H9 (cell line): ENCODE measurements around the gene DGKG. TPM values are rescaled to one million over a fixed set of nuclear protein-coding genes. Genes with fewer than 3 reads are reported as not detected.

Experiments
- DNase-seq: peaks from one replicate; pipeline ENCODE4 v3.0.0-alpha.2; 2017
- H2AFZ ChIP-seq: one replicate; pipeline ENCODE4 v1.6.1; 2013; ENCODE audit warnings: mild to moderate bottlenecking, low read length, control low read depth, moderate library complexity
- H2AK5ac ChIP-seq: 2 replicates; pipeline ENCODE4 v1.6.1; 2013; ENCODE audit warnings: low read length, control low read depth, mixed read lengths; ENCODE audit not compliant: insufficient read length
- H2BK120ac ChIP-seq: one replicate; pipeline ENCODE4 v1.6.1; 2013; ENCODE audit warnings: low read depth, mild to moderate bottlenecking, low read length, control low read depth, inconsistent platforms; ENCODE audit not compliant: poor library complexity, severe bottlenecking
- H2BK12ac ChIP-seq: 2 replicates; pipeline ENCODE4 v1.6.1; 2013; ENCODE audit warnings: low read length, control low read depth, mixed read lengths, low read depth; ENCODE audit not compliant: insufficient read length
- H2BK15ac ChIP-seq: 2 replicates; pipeline ENCODE4 v1.6.1; 2013; ENCODE audit warnings: low read depth, low read length, control low read depth
- H2BK20ac ChIP-seq: one replicate; pipeline ENCODE4 v1.6.1; 2013; ENCODE audit warnings: low read depth, mild to moderate bottlenecking, low read length, control low read depth, inconsistent platforms; ENCODE audit not compliant: poor library complexity, severe bottlenecking
- H2BK5ac ChIP-seq: 2 replicates; pipeline ENCODE4 v1.6.1; 2013; ENCODE audit warnings: low read length, control low read depth, mixed read lengths; ENCODE audit not compliant: insufficient read length
- H3K14ac ChIP-seq: 2 replicates; pipeline ENCODE4 v1.6.1; 2013; ENCODE audit warnings: low read length, control low read depth; ENCODE audit not compliant: insufficient read depth
- H3K18ac ChIP-seq: 2 replicates; pipeline ENCODE4 v1.6.1; 2013; ENCODE audit warnings: low read depth, mild to moderate bottlenecking, mixed read lengths, low read length, control low read depth; ENCODE audit not compliant: insufficient read length
- H3K23ac ChIP-seq: 2 replicates; pipeline ENCODE4 v1.6.1; 2013; ENCODE audit warnings: low read length, control low read depth, mixed read lengths, low read depth; ENCODE audit not compliant: insufficient read length
- H3K23me2 ChIP-seq: 2 replicates; pipeline ENCODE4 v1.6.1; 2013; ENCODE audit warnings: low read depth, mild to moderate bottlenecking, mixed read lengths, low read length, control low read depth; ENCODE audit not compliant: insufficient read length, poor library complexity, severe bottlenecking
- H3K27ac ChIP-seq: 2 replicates; pipeline ENCODE4 v1.5.1; 2013; ENCODE audit warnings: low read length, control low read depth, mixed read lengths, low read depth; ENCODE audit not compliant: insufficient read length
- H3K27me3 ChIP-seq: 2 replicates; pipeline ENCODE4 v1.6.1; 2013; ENCODE audit warnings: low read length, control low read depth, inconsistent platforms; ENCODE audit not compliant: insufficient read depth
- H3K4ac ChIP-seq: 2 replicates; pipeline ENCODE4 v1.6.1; 2013; ENCODE audit warnings: low read depth, mild to moderate bottlenecking, control low read depth, inconsistent platforms, low read length, moderate library complexity
- H3K4me1 ChIP-seq: 2 replicates; pipeline ENCODE4 v1.6.1; 2013; ENCODE audit warnings: low read length, control low read depth, inconsistent platforms; ENCODE audit not compliant: insufficient read depth
- H3K4me2 ChIP-seq: 2 replicates; pipeline ENCODE4 v1.6.1; 2013; ENCODE audit warnings: low read length, control low read depth, mixed read lengths; ENCODE audit not compliant: insufficient read length, insufficient read depth
- H3K56ac ChIP-seq: 2 replicates; pipeline ENCODE4 v1.6.1; 2013; ENCODE audit warnings: low read depth, mild to moderate bottlenecking, mixed read lengths, low read length, control low read depth; ENCODE audit not compliant: insufficient read length
- H3K79me1 ChIP-seq: 2 replicates; pipeline ENCODE4 v1.6.1; 2013; ENCODE audit warnings: low read depth, mild to moderate bottlenecking, moderate library complexity, low read length, control low read depth, inconsistent platforms; ENCODE audit not compliant: insufficient read depth, poor library complexity, severe bottlenecking
- H3K79me2 ChIP-seq: 2 replicates; pipeline ENCODE4 v1.6.1; 2013; ENCODE audit warnings: low read length, control low read depth, inconsistent platforms; ENCODE audit not compliant: insufficient read depth
- H3K9ac ChIP-seq: 2 replicates; pipeline ENCODE4 v1.6.1; 2013; ENCODE audit warnings: low read length, control low read depth, mixed read lengths; ENCODE audit not compliant: insufficient read length; ENCODE audit errors: extremely low read depth
- H3K9me3 ChIP-seq: one replicate; pipeline ENCODE4 v1.6.1; 2013; ENCODE audit warnings: low read depth, low read length, inconsistent platforms; ENCODE audit not compliant: control insufficient read depth
- H3T11ph ChIP-seq: one replicate; pipeline ENCODE4 v1.6.1; 2013; ENCODE audit warnings: mild to moderate bottlenecking, low read length, control low read depth, inconsistent platforms
- H4K20me1 ChIP-seq: one replicate; pipeline ENCODE4 v1.6.1; 2013; ENCODE audit not compliant: control insufficient read depth, insufficient read length, insufficient read depth
- H4K5ac ChIP-seq: 2 replicates; pipeline ENCODE4 v1.6.1; 2013; ENCODE audit warnings: low read depth, mild to moderate bottlenecking, mixed read lengths, low read length, control low read depth; ENCODE audit not compliant: insufficient read length
- H4K8ac ChIP-seq: replicated peaks from 2 replicates; pipeline ENCODE4 v1.6.1; 2013; ENCODE audit warnings: low read length, control low read depth, mixed read lengths, low read depth; ENCODE audit not compliant: insufficient read length
- H4K91ac ChIP-seq: 2 replicates; pipeline ENCODE4 v1.6.1; 2013; ENCODE audit warnings: low read depth, mild to moderate bottlenecking, moderate library complexity, mixed read lengths, low read length, control low read depth; ENCODE audit not compliant: insufficient read length
- H3K27ac Mint-ChIP-seq, 3 experiments: 2 replicates in 2 of 3; 3 replicates in 1 of 3; pipeline ENCODE4 v1.8.0; 2020 to 2021; ENCODE audit warnings: mixed read lengths in 3 of 3, mild to moderate bottlenecking in 1 of 3, moderate library complexity in 1 of 3
- H3K27me3 Mint-ChIP-seq: 2 replicates; pipeline ENCODE4 v1.8.0; 2021; ENCODE audit warnings: low read depth, mild to moderate bottlenecking, moderate library complexity, mixed read lengths
- H3K36me3 Mint-ChIP-seq, 3 experiments: 2 replicates in 2 of 3; 3 replicates in 1 of 3; pipeline ENCODE4 v1.8.0; 2020 to 2021; ENCODE audit warnings: low read depth in 3 of 3, mixed read lengths in 3 of 3; ENCODE audit not compliant: insufficient read depth in 1 of 3
- H3K4me1 Mint-ChIP-seq, 2 experiments: 2 replicates each; pipeline ENCODE4 v1.8.0; 2020; ENCODE audit warnings: mixed read lengths in 2 of 2
- H3K4me3 Mint-ChIP-seq, 2 experiments: 2 replicates in 1 of 2; 3 replicates in 1 of 2; pipeline ENCODE4 v1.8.0; 2020 to 2021; ENCODE audit warnings: mild to moderate bottlenecking in 2 of 2, mixed read lengths in 2 of 2, moderate library complexity in 1 of 2
- H3K9me3 Mint-ChIP-seq, 2 experiments: 2 replicates in 1 of 2; 3 replicates in 1 of 2; pipeline ENCODE4 v1.8.0; 2020; ENCODE audit warnings: mild to moderate bottlenecking in 2 of 2, mixed read lengths in 2 of 2, moderate library complexity in 1 of 2
- WGBS: extraction: QIAGEN DNeasy Blood & Tissue Kit; methylation state at CpG from one replicate; pipeline ENCODE4 v1.1.7; 2013; ENCODE audit warnings: missing lambda C conversion rate, low lambda C conversion rate, mixed read lengths; ENCODE audit not compliant: insufficient read length; ENCODE audit errors: extremely low coverage; 5-methylcytosine and 5-hydroxymethylcytosine counted together
- total RNA-seq: library from RNA; stranded (reverse); gene quantifications from 2 replicates; pipeline ENCODE4 v1.2.1, GENCODE V29; 2021
- TF ChIP-seq, protein P1 (sequence below): fragments of 200-600 bp; sonication (generic); conservative IDR thresholded peaks from 3 replicates; pipeline ENCODE4 v1.8.0; 2021; ENCODE audit warnings: antibody characterized with exemption, mild to moderate bottlenecking

The DGKG gene
- total RNA-seq, 1 experiment from 2014 or later: not detected

DNA sequence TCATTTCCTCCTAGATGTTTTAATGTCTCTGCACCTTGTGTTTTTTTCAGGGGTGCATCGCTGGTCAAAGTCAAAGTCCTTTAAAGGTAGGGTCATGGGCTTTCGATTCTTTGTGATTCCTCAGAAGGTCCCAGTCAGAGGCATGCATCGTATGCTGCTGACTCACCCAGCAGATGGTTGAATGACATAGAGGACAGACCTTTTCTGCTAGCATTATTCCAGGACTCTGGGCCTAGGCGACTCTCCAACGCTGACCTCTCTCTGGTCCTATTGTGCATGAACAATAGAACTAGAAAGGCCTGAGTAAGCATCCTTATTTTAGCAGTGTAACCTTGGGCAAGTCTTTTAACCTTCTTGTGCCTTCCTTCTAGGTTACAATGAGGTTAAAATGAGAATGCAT, 75.9 kb downstream of the DGKG start:
- H2BK120ac ChIP-seq: no peak overlapping the region
- no peaks in the 10 kb centered on the region for H3K36me3 Mint-ChIP-seq
- no peak overlapping the region for H3K27ac ChIP-seq
- no peak overlapping the region for H3K18ac ChIP-seq
- no peak overlapping the region for H4K5ac ChIP-seq
- peaks cover 0 to 5% of the 10 kb centered on the region in 2 experiments; a peak in 1 of 4 replicates for H3K4me1 Mint-ChIP-seq
- no peak overlapping the region for H4K8ac ChIP-seq
- no peaks in the 10 kb centered on the region for H3K79me1 ChIP-seq
- H3K27me3 ChIP-seq: no peaks in the 10 kb centered on the region
- H3K9ac ChIP-seq: no peak overlapping the region
- no peaks in the 10 kb centered on the region for H3K79me2 ChIP-seq
- H3K14ac ChIP-seq: no peak overlapping the region
- H4K91ac ChIP-seq: no peak overlapping the region
- no peak overlapping the region for H2BK20ac ChIP-seq
- 0 out of 7 replicates have a peak overlapping the region, but pooled peaks of 1 of the 3 experiments have one; percentile 7 for H3K27ac Mint-ChIP-seq
- H2BK15ac ChIP-seq: no peak overlapping the region
- no peaks in the 10 kb centered on the region for H4K20me1 ChIP-seq
- no peaks in the 10 kb centered on the region for H3K23me2 ChIP-seq
- H3K9me3 ChIP-seq: no peaks in the 10 kb centered on the region
- no peak overlapping the region for H2BK5ac ChIP-seq
- TF ChIP-seq, protein P1, sequence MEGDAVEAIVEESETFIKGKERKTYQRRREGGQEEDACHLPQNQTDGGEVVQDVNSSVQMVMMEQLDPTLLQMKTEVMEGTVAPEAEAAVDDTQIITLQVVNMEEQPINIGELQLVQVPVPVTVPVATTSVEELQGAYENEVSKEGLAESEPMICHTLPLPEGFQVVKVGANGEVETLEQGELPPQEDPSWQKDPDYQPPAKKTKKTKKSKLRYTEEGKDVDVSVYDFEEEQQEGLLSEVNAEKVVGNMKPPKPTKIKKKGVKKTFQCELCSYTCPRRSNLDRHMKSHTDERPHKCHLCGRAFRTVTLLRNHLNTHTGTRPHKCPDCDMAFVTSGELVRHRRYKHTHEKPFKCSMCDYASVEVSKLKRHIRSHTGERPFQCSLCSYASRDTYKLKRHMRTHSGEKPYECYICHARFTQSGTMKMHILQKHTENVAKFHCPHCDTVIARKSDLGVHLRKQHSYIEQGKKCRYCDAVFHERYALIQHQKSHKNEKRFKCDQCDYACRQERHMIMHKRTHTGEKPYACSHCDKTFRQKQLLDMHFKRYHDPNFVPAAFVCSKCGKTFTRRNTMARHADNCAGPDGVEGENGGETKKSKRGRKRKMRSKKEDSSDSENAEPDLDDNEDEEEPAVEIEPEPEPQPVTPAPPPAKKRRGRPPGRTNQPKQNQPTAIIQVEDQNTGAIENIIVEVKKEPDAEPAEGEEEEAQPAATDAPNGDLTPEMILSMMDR: no peak
- H3K4ac ChIP-seq: no peak overlapping the region
- H3K23ac ChIP-seq: no peak overlapping the region
- H3K56ac ChIP-seq: no peak overlapping the region
- no peak overlapping the region for H2AFZ ChIP-seq
- no peaks in the 10 kb centered on the region for H3K9me3 Mint-ChIP-seq
- H3K27me3 Mint-ChIP-seq: peaks cover 5% of the 10 kb centered on the region
- no peaks in the 10 kb centered on the region for H3K4me1 ChIP-seq
- H2AK5ac ChIP-seq: no peak overlapping the region
- no peak overlapping the region for H3T11ph ChIP-seq
- WGBS: no CpG with 5 or more reads among the region's 5 CpGs
- H3K4me3 Mint-ChIP-seq: no peak overlapping the region
- no peak overlapping the region for H2BK12ac ChIP-seq
- no peak for DNase-seq
- no peak overlapping the region for H3K4me2 ChIP-seq
